HEK293 (cell line): ENCODE data around the gene PNMA8A.

Experiments used
- CTCF ChIA-PET: fragments of 350-600 bp; formaldehyde crosslinking; extraction: SDS; loops from one replicate; lab custom pipeline; 2021; ENCODE audit warnings: antibody characterized with exemption; lab: Yijun Ruan, JAX
- POLR2A ChIA-PET: fragments of 300-600 bp; formaldehyde crosslinking; extraction: SDS; loops from one replicate; lab custom pipeline; 2020; ENCODE audit warnings: antibody characterized with exemption, inconsistent platforms; lab: Yijun Ruan, JAX
- H3K27ac ChIP-seq: fragments of 200-500 bp; sonication (Bioruptor generic); 2 replicates; pipeline ENCODE4 v1.5.1; 2014; ENCODE audit warnings: low read depth, low read length, control low read depth, inconsistent platforms; ENCODE audit errors: extremely low read depth
- H3K36me3 ChIP-seq, 2 experiments: fragments of 200-500 bp in 1 of 2; sonication (Bioruptor generic) in 1 of 2; 1 replicate in 1 of 2; 2 replicates in 1 of 2; pipeline ENCODE4 v1.5.1; 2014 to 2017; ENCODE audit warnings: inconsistent platforms in 2 of 2, low read length in 2 of 2; ENCODE audit not compliant: control insufficient read depth in 2 of 2, insufficient read depth in 1 of 2
- H3K4me1 ChIP-seq: fragments of 200-500 bp; sonication (Bioruptor generic); 2 replicates; pipeline ENCODE4 v1.5.1; 2014; ENCODE audit warnings: mild to moderate bottlenecking, low read length, inconsistent platforms; ENCODE audit not compliant: control insufficient read depth, insufficient read depth
- H3K4me3 ChIP-seq: 2 replicates; pipeline ENCODE4 v1.5.1; 2011; ENCODE audit warnings: low read depth, mild to moderate bottlenecking, control low read depth, low read length, moderate library complexity
- H3K9me3 ChIP-seq: fragments of 200-500 bp; sonication (Bioruptor generic); 2 replicates; pipeline ENCODE4 v1.5.1; 2014; ENCODE audit warnings: low read depth, low read length, inconsistent platforms; ENCODE audit not compliant: control insufficient read depth, insufficient read depth
- HOXC10 ChIP-seq: sonication (generic); formaldehyde crosslinking; IDR thresholded peaks from 2 replicates; pipeline ENCODE4 v1.8.1; 2023; ENCODE audit warnings: mild to moderate bottlenecking, missing genetic modification reagents
- IKZF3 ChIP-seq: fragments of 450-650 bp; IDR thresholded peaks from 2 replicates; pipeline ENCODE4 v1.5.0; 2018; ENCODE audit warnings: missing biosample characterization, mild to moderate bottlenecking, missing genetic modification characterization, moderate library complexity
- MYNN ChIP-seq: fragments of 450-650 bp; formaldehyde crosslinking; IDR thresholded peaks from 2 replicates; pipeline ENCODE4 v1.5.1; 2016; ENCODE audit warnings: missing biosample characterization, missing genetic modification characterization, borderline replicate concordance
- PATZ1 ChIP-seq: fragments of 450-650 bp; formaldehyde crosslinking; IDR thresholded peaks from 2 replicates; pipeline ENCODE4 v1.5.1; 2016; ENCODE audit warnings: missing biosample characterization, missing genetic modification characterization
- PRDM6 ChIP-seq: fragments of 450-650 bp; formaldehyde crosslinking; IDR thresholded peaks from 2 replicates; pipeline ENCODE4 v1.5.1; 2017; ENCODE audit warnings: missing biosample characterization, missing genetic modification characterization
- SALL2 ChIP-seq: fragments of 450-650 bp; formaldehyde crosslinking; IDR thresholded peaks from 2 replicates; pipeline ENCODE4 v1.5.0; 2017; ENCODE audit warnings: missing biosample characterization, mild to moderate bottlenecking, missing genetic modification characterization, borderline replicate concordance
- SP3 ChIP-seq: fragments of 450-650 bp; formaldehyde crosslinking; IDR thresholded peaks from 2 replicates; pipeline ENCODE4 v1.5.1; 2016; ENCODE audit warnings: missing biosample characterization, missing genetic modification characterization
- YY1 ChIP-seq: fragments of 450-650 bp; formaldehyde crosslinking; IDR thresholded peaks from 2 replicates; pipeline ENCODE4 v1.5.1; 2018; ENCODE audit warnings: missing biosample characterization, missing genetic modification characterization
- ZNF121 ChIP-seq: fragments of 450-650 bp; formaldehyde crosslinking; IDR thresholded peaks from 2 replicates; pipeline ENCODE4 v1.5.1; 2016; ENCODE audit warnings: missing biosample characterization, missing genetic modification characterization
- ZNF132 ChIP-seq: fragments of 450-650 bp; formaldehyde crosslinking; IDR thresholded peaks from 2 replicates; pipeline ENCODE4 v1.5.1; 2017; ENCODE audit warnings: missing biosample characterization, missing genetic modification characterization, borderline replicate concordance
- ZNF184 ChIP-seq: fragments of 450-650 bp; IDR thresholded peaks from 2 replicates; pipeline ENCODE4 v1.5.1; 2018; ENCODE audit warnings: missing biosample characterization, mild to moderate bottlenecking, missing genetic modification characterization
- ZNF202 ChIP-seq: fragments of 450-650 bp; formaldehyde crosslinking; IDR thresholded peaks from 2 replicates; pipeline ENCODE4 v1.5.1; 2016; ENCODE audit warnings: missing biosample characterization, missing genetic modification characterization, borderline replicate concordance
- ZNF221 ChIP-seq: fragments of 450-650 bp; formaldehyde crosslinking; IDR thresholded peaks from 2 replicates; pipeline ENCODE4 v1.5.1; 2017; ENCODE audit warnings: missing biosample characterization, missing genetic modification characterization, borderline replicate concordance
- ZNF23 ChIP-seq: fragments of 450-650 bp; formaldehyde crosslinking; IDR thresholded peaks from 2 replicates; pipeline ENCODE4 v1.5.1; 2016; ENCODE audit warnings: missing biosample characterization, missing genetic modification characterization, borderline replicate concordance
- ZNF324 ChIP-seq: fragments of 450-650 bp; formaldehyde crosslinking; IDR thresholded peaks from 2 replicates; pipeline ENCODE4 v1.5.1; 2016; ENCODE audit warnings: missing biosample characterization, missing genetic modification characterization
- ZNF426 ChIP-seq: fragments of 450-650 bp; formaldehyde crosslinking; IDR thresholded peaks from 2 replicates; pipeline ENCODE4 v1.5.1; 2017; ENCODE audit warnings: missing biosample characterization, missing genetic modification characterization, mild to moderate bottlenecking, inconsistent platforms, moderate library complexity
- ZNF747 ChIP-seq: fragments of 450-650 bp; formaldehyde crosslinking; IDR thresholded peaks from 2 replicates; pipeline ENCODE4 v1.5.1; 2016; ENCODE audit warnings: missing biosample characterization, missing genetic modification characterization
- TF ChIP-seq, protein P1 (sequence below): fragments of 450-650 bp; formaldehyde crosslinking; IDR thresholded peaks from 2 replicates; pipeline ENCODE4; 2016; ENCODE audit warnings: missing biosample characterization, missing genetic modification characterization
- TF ChIP-seq, protein P2 (sequence below): fragments of 450-650 bp; formaldehyde crosslinking; IDR thresholded peaks from 2 replicates; pipeline ENCODE4 v1.5.1; 2017; ENCODE audit warnings: missing biosample characterization, missing genetic modification characterization
- TF ChIP-seq, protein P3 (sequence below): fragments of 450-650 bp; formaldehyde crosslinking; IDR thresholded peaks from 2 replicates; pipeline ENCODE4 v1.5.1; 2017; ENCODE audit warnings: missing biosample characterization, missing genetic modification characterization

Gene PNMA8A

DNA sequence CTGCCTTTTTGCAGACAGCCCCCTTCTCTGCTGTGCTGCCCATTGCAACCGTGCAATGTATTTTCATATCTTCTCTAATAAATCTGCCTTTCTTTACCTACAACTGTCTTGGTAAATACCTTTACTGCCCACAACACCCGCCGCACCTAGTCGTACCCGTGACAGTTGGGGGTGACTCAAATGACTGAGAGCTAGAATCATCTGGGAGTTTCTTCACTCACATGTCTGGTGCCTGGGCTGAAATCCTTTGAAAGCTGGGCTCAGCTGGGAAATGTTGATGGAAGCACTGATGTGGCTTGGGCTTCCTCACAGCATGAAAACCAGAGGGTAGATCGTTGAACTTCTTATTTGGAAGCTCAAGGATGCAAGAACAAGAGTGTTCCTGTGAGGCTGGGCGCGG lies 2.8 kb upstream of the PNMA8A start:
- TF ChIP-seq ZNF426 (no peak), ZNF202 (tag by site-specific recombination) (no peak), ZNF324 (tag by site-specific recombination) (no peak), HOXC10 (CRISPR knock-in tag) (no peak), ZNF23 (tag by site-specific recombination) (no peak), MYNN (no peak), SALL2 (tag by site-specific recombination) (no peak), PATZ1 (tag by site-specific recombination) (no peak), ZNF184 (no peak), YY1 (tag by site-specific recombination) (no peak), ZNF121 (no peak), ZNF747 (tag by site-specific recombination) (no peak), ZNF132 (tag by site-specific recombination) (no peak), IKZF3 (tag by site-specific recombination) (no peak), SP3 (tag by site-specific recombination) (no peak), PRDM6 (no peak), ZNF221 (no peak)
- TF ChIP-seq, protein P1, sequence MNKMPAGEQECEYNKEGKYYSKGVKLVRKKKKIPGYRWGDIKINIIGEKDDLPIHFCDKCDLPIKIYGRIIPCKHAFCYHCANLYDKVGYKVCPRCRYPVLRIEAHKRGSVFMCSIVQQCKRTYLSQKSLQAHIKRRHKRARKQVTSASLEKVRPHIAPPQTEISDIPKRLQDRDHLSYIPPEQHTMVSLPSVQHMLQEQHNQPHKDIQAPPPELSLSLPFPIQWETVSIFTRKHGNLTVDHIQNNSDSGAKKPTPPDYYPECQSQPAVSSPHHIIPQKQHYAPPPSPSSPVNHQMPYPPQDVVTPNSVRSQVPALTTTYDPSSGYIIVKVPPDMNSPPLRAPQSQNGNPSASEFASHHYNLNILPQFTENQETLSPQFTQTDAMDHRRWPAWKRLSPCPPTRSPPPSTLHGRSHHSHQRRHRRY (tag by site-specific recombination): no peak
- TF ChIP-seq, protein P2, sequence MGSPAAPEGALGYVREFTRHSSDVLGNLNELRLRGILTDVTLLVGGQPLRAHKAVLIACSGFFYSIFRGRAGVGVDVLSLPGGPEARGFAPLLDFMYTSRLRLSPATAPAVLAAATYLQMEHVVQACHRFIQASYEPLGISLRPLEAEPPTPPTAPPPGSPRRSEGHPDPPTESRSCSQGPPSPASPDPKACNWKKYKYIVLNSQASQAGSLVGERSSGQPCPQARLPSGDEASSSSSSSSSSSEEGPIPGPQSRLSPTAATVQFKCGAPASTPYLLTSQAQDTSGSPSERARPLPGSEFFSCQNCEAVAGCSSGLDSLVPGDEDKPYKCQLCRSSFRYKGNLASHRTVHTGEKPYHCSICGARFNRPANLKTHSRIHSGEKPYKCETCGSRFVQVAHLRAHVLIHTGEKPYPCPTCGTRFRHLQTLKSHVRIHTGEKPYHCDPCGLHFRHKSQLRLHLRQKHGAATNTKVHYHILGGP (tag by site-specific recombination): no peak
- TF ChIP-seq, protein P3, sequence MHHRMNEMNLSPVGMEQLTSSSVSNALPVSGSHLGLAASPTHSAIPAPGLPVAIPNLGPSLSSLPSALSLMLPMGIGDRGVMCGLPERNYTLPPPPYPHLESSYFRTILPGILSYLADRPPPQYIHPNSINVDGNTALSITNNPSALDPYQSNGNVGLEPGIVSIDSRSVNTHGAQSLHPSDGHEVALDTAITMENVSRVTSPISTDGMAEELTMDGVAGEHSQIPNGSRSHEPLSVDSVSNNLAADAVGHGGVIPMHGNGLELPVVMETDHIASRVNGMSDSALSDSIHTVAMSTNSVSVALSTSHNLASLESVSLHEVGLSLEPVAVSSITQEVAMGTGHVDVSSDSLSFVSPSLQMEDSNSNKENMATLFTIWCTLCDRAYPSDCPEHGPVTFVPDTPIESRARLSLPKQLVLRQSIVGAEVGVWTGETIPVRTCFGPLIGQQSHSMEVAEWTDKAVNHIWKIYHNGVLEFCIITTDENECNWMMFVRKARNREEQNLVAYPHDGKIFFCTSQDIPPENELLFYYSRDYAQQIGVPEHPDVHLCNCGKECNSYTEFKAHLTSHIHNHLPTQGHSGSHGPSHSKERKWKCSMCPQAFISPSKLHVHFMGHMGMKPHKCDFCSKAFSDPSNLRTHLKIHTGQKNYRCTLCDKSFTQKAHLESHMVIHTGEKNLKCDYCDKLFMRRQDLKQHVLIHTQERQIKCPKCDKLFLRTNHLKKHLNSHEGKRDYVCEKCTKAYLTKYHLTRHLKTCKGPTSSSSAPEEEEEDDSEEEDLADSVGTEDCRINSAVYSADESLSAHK (tag by site-specific recombination): no peak
- H3K4me1 ChIP-seq: no peaks in the 10 kb centered on the region; the same call in 1 of the 2 replicates
- CTCF ChIA-PET: interaction anchor here (0.7 to 1.0 kb wide), 4 partner anchors 40 to 742 kb away, joined by 3 to 6 read pairs (median 4); no protein-coding TSS in a partner anchor
- peaks cover 0 to 8% of the 10 kb centered on the region in 2 experiments; a peak in 1 of 3 replicates for H3K36me3 ChIP-seq
- H3K27ac ChIP-seq: no peak overlapping the region
- no peaks in the 10 kb centered on the region for H3K9me3 ChIP-seq
- no peak overlapping the region for H3K4me3 ChIP-seq
- POLR2A ChIA-PET: interaction anchor here (0.6 to 2.0 kb wide), 2 partner anchors 61 to 73 kb away, joined by 3 to 5 read pairs; partner anchors contain the start of gene CCDC8
